HG02763 (cell line): ENCODE results near the gene PTPRK.
"Not testable (repeated sequence)": the region's sequence is repeated elsewhere in the genome, so short reads cannot be mapped to it uniquely, and the experiment has no call there.

Experiments
- ATAC-seq: cut with Tn5 transposase; IDR thresholded peaks from one replicate; pipeline ENCODE4 v1.9.1; 2021; ENCODE audit warnings: mild to moderate bottlenecking, moderate library complexity; ENCODE audit not compliant: unreplicated experiment

Gene PTPRK

DNA sequence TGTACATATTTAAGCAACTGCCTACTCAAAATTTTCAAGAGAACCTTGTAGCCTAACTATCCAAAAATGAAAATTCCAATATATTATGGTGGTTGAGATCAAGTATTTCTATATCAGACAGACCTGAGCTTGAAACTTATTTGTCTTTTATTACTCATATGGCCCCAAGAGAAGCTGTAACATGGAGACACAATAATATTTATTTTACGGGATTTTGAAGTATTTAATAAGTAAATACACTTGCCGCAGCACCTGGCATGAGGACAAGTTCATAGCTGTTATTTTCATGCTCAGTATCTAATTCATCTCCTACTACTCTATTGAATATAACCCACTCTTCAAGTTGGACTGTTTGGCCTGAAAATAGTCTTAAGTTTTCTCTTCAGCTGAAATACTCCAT is 28.0 kb downstream of the PTPRK start:
- no peak for ATAC-seq

DNA sequence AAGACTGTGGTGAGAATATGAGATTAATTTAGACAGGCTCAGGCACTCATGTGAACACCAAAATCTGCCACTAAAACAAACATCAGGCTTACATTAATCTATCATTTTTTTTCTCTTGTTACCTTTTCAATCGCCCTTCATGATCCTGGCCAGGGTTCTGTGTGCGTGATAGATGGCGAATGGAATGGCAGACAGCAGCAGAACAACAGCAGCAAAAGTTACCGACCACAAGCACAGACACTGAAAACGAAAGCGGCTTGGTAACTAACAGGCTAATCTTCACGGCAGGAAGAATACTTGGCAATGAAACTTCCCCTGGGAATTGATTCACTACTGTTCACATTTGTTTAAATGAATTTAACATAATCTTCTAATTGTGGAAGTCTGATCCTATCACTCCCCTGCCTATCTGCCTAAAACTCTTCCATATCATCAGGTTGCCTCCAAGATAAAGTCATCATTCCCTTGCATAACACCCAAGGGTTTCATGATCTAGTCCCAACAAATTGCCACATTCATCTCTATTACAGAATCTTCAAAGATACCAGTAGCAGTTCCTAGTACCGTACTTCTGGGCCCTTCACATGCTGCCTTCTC is 28.7 kb downstream of the PTPRK start:
- peak; percentile 42 for ATAC-seq

GRCh38 chr6:128491100-128491581 is 29.3 kb downstream of the PTPRK start:
- ATAC-seq: no peak

DNA sequence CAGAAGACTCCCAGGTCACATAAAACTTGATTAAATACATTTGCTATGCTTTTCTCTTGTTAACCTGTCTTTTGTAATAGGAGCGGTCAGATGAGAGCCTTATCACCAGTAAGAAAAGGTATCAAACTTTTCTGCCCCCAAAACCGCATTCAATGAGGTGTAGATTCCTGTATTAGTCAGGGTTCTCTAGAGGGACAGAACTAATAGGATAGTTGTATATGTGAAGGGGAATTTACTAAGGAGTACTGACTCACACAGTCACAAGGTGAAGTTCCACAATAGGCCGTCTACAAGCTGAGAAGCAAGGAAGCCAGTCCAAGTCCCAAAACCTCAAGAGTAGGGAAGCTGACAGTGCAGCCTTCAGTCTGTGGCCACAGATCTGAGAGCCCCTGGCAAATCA is 32.7 kb downstream of the PTPRK start:
- no peak for ATAC-seq

DNA sequence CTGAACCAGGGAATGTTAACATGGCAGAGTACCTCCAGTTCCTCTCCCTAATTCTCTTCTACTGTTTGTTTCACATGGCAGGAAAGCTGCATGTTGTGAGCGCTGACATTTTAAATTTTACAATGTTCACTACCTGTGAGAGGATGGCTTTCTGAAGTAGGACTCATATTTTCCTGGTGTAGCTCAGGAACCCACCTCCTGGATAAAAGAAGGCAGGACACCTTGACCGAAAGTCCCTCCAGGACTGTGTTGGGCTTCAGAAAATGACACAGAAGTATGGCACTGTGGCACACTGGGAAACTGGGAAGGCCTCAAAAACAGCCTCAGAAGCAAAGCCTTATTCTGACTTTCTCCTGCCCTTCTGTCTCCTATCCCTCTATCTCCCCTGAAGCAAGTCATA is 33.3 kb downstream of the PTPRK start:
- no peak for ATAC-seq

DNA sequence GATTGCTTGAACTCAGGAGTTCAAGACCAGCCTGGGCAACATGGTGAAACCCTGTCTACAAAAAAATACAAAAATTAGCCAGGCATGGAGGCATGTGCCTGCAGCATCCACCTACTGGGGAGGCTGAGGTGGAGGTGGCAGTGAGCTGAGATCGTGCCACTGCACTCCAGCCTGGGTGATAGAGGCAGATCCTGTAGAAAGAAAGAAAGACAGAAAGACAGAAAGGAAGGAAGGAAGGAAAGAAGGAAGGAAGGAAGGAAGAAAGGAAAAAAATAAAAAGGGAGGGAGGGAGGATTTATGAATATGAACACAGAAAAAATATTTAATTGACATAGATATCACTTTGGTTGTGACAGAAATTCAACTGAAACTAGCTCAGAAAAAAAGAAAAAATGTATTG is 33.8 kb downstream of the PTPRK start:
- ATAC-seq: not testable (repeated sequence)

DNA sequence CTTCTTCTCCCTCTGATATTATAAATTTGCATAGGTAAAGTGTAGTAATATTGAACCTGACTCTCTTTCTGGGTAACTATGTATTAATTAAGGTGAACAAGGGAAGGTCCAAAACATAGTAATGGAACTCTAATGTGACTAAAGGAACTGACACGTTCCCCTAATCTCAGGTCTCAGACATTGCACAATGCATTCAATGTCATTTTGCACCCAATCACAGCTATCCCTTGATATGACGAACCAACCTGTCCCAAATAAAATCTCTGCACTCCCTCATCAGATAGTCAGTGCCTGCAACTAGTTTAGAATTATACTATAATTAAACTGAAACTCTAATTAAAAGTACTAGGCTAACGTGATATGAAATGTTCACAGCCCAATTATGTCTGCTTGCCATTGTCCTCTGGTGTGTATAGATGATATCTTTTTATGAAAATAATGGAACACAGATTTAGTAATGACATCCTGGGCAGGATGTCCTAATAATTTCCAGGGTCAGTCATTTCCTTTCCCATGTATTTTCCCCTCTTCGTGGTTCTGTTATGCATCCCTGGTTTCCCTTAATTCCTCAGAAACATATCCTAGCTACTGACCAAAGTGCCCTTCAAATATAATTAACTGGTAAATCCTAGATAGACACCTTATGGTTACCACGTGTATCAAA is 36.8 kb downstream of the PTPRK start:
- no peak for ATAC-seq

DNA sequence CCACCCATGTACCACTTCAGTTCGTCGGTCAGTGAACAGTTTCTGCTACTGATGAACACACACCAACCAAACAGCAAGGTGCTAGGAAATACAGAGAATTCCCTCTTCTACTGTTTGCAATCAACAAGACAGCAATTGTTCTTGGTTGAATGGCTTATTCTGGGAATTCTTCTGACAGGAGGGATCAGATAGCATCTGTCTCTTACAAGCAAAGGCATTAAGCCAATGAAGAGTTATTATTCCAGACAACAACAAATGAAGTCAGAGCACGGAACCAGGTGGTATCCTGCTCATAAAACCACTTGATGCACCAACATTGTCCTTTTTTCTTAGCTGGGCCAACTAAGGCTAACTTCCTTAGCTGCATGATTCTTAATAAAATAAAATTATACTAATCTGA is 37.8 kb downstream of the PTPRK start:
- no peak for ATAC-seq

GRCh38 chr6:128479991-128480390 is 40.4 kb downstream of the PTPRK start:
- no peak for ATAC-seq

GRCh38 chr6:128479048-128479666 is 41.2 kb downstream of the PTPRK start:
- ATAC-seq: no peak

- ATAC-seq: no peak
Measured at GRCh38 chr6:128478230-128479047, 42.0 kb downstream of the PTPRK start.

- ATAC-seq: no peak
Measured at GRCh38 chr6:128474933-128475332, 45.5 kb downstream of the PTPRK start.

- no peak for ATAC-seq
Measured at GRCh38 chr6:128474481-128474880, 45.9 kb downstream of the PTPRK start.

DNA sequence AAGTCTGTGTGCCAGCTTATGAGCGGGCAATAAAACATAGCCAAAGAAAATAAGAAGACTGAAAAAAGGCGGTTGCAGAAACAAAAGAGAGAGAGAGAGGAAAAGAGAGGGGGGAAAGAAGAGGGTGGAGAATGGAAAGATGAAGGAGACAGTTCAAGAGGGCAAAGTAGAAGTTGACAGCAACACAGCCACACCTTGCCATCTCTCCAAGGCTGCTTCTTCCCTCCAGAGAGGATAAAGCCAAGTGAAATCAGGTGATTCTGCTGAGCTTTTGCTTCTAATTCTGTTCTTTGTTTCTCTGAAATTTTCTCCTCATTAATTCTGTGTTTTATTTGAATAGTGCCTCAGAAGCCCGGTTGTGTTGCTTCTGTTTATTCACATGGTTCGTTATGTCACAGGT is 48.5 kb downstream of the PTPRK start:
- no peak for ATAC-seq

GRCh38 chr6:128465368-128466343 is 54.7 kb downstream of the PTPRK start:
- ATAC-seq: no peak

- ATAC-seq: no peak
Measured at GRCh38 chr6:128464790-128465189, 55.6 kb downstream of the PTPRK start.

- ATAC-seq: no peak
Measured at GRCh38 chr6:128463942-128464341, 56.5 kb downstream of the PTPRK start.

DNA sequence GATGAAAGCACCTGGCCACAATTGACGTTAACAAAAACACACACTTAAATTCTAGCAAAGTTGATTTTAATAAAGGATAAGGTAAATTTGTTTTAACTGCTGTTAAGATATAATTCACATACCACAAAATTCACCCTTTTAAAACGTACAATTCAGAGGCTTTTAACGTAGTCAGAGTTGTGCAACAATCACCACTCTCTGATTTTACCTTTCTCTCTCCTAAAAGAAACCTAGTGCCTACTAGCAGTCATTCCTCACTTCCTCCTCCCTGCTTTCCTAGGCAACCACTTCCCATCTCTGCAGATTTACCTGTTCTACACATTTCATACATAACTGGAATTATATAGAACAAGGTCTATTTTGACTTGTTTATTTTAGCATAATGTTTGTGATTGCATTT is 58.9 kb downstream of the PTPRK start:
- no peak for ATAC-seq

DNA sequence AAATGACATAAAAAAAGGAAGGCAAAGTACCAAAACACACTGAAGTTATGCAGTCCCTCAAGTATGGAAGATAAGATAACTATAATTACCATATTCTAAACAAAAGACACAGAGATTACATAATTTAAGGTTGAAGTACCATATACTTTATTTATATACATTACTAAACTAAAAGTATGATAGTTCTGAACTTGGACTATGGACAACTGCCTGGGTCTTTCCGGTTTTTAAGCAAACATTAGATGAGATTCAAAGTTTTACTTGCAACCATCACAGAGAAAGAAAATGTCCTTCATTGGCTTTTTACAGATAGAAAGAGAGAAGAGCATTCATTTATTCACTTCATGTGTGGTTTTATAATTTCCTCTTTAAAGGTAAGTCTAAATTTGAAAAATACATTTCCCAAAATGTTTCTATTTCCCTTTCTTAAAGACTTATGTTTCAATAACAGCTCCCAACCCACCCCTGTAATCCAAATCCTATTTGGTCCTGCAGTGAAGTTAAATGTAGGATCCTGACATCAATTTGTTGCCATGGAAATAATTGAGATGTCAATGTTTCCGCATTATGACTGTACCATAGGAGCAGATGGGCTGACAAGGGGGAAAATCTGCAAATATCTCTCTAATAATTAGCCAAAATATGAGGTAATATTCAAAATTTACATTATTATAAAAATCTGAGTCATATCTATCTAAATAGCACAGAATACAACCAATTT is 63.7 kb downstream of the PTPRK start:
- ATAC-seq: no peak

- ATAC-seq: no peak
Measured at GRCh38 chr6:128455959-128456358, 64.4 kb downstream of the PTPRK start.
